Gastroesophageal sphincter (tissue), 3 donors: ENCODE results near the gene SLCO3A1.

Experiments used
- CTCF ChIP-seq, 4 experiments: fragments of 200-600 bp in 2 of 4; fragments of 450-650 bp in 2 of 4; sonication (generic) in 1 of 4; IDR thresholded peaks; one replicate each; pipeline ENCODE4 v1.5.1; 2017 to 2019; ENCODE audit warnings: antibody characterized with exemption in 4 of 4, mild to moderate bottlenecking in 2 of 4, moderate library complexity in 2 of 4
- POLR2A ChIP-seq, 2 donors: fragments of 450-650 bp; IDR thresholded peaks; one replicate each; pipeline ENCODE4 v1.6.1; 2017; ENCODE audit warnings: antibody characterized with exemption in 2 of 2, mild to moderate bottlenecking in 2 of 2, moderate library complexity in 1 of 2

- no peak for TF ChIP-seq CTCF (IDR thresholded peaks at IDR 0.05)
- no peak for TF ChIP-seq POLR2A (IDR thresholded peaks at IDR 0.05)
Measured at GRCh38 chr15:92074101-92074500, 220.6 kb downstream of the SLCO3A1 start.
